ENCODE data around the gene TPRG1. TPM values are rescaled to one million over a fixed set of nuclear protein-coding genes. Genes with fewer than 3 reads are reported as not detected.

TPRG1 gene
- total and polyA plus RNA-seq, 9 of the 15 experiments (the other 6 are each of a cell fraction or from before 2014, with no cell fraction given): 0.01 TPM; not detected in 8

- TF ChIP-seq UBTF (IDR thresholded peaks at IDR 0.05; ENCODE audit: borderline replicate concordance in 1 of 2, low read depth in 2 of 2, low read length in 2 of 2): no peak
- TF ChIP-seq, protein P1, sequence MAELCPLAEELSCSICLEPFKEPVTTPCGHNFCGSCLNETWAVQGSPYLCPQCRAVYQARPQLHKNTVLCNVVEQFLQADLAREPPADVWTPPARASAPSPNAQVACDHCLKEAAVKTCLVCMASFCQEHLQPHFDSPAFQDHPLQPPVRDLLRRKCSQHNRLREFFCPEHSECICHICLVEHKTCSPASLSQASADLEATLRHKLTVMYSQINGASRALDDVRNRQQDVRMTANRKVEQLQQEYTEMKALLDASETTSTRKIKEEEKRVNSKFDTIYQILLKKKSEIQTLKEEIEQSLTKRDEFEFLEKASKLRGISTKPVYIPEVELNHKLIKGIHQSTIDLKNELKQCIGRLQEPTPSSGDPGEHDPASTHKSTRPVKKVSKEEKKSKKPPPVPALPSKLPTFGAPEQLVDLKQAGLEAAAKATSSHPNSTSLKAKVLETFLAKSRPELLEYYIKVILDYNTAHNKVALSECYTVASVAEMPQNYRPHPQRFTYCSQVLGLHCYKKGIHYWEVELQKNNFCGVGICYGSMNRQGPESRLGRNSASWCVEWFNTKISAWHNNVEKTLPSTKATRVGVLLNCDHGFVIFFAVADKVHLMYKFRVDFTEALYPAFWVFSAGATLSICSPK (IDR thresholded peaks at IDR 0.05; ENCODE audit: borderline replicate concordance): no peak
- no peak for TF ChIP-seq ZNF212 (CRISPR knock-in tag; IDR thresholded peaks at IDR 0.05)
- no peak for TF ChIP-seq ZSCAN32 (CRISPR knock-in tag; IDR thresholded peaks at IDR 0.05)
- TF ChIP-seq OTX1 (CRISPR knock-in tag; IDR thresholded peaks at IDR 0.05): no peak
- TF ChIP-seq ASH1L (IDR thresholded peaks at IDR 0.05; ENCODE audit: borderline replicate concordance, low read depth, partially characterized antibody): no peak
- no peak for TF ChIP-seq TCF7L2 (IDR thresholded peaks at IDR 0.05; ENCODE audit: low read depth, low read length)
- TF ChIP-seq PHF21A (IDR thresholded peaks at IDR 0.05; ENCODE audit: borderline replicate concordance, low read depth): no peak
- no peak for TF ChIP-seq ZNF347 (CRISPR knock-in tag; IDR thresholded peaks at IDR 0.05; ENCODE audit: low read depth)
- TF ChIP-seq MXD1 (CRISPR knock-in tag; IDR thresholded peaks at IDR 0.05; ENCODE audit: borderline replicate concordance, poor library complexity, severe bottlenecking): no peak
- no peak for TF ChIP-seq MCM5 (IDR thresholded peaks at IDR 0.05; ENCODE audit: low read depth)
- TF ChIP-seq NFE2 (IDR thresholded peaks at IDR 0.05; ENCODE audit: low read depth): no peak
- TF ChIP-seq ELK1 (CRISPR knock-in tag; IDR thresholded peaks at IDR 0.05): no peak
Observed at GRCh38 chr3:189260556-189261493, 89.1 kb downstream of the TPRG1 start (continued).

Measured in K562 (cell line).